ENCODE results near the gene PRKCE.

Gene PRKCE

GRCh38 chr2:45654250-45654649 is 2.8 kb downstream of the PRKCE start:
- no peak for DNase-seq (ENCODE audit: low read depth)
- no peak for TF ChIP-seq CTCF (IDR thresholded peaks at IDR 0.05; ENCODE audit: control insufficient read depth, insufficient read depth, low read depth, low read length, missing control alignments)
- no peak overlapping the region for H3K4me3 ChIP-seq (ENCODE audit: control insufficient read depth, low read depth, low read length)

DNA sequence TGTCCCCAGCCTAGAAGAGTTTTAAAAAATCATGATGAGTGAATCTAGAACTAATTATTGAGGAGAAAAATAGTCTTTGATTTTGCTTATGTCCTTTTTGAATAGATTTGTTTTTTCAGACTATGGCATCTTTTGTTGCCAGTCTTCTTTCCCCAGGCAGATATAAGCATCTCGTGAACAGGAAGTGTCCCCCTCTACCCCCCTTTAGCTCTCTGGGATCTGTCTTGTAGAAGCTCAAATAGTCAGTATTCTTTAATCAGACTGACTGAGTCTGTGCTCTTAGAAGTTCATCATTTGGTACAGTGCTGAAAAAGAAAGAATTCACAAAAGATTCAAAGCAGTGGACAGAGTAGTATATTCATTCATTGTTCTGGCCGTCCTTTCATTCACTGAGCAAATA is 10.4 kb downstream of the PRKCE start:
- no peak overlapping the region for H3K4me3 ChIP-seq (ENCODE audit: control insufficient read depth, low read depth, low read length)
- no peak for TF ChIP-seq CTCF (IDR thresholded peaks at IDR 0.05; ENCODE audit: control insufficient read depth, insufficient read depth, low read depth, low read length, missing control alignments)
- DNase-seq (ENCODE audit: low read depth), result no peak

GRCh38 chr2:45664635-45665261 is 13.3 kb downstream of the PRKCE start:
- TF ChIP-seq CTCF (IDR thresholded peaks at IDR 0.05; ENCODE audit: control insufficient read depth, insufficient read depth, low read depth, low read length, missing control alignments), result no peak
- no peak for DNase-seq (ENCODE audit: low read depth)
- no peak overlapping the region for H3K4me3 ChIP-seq (ENCODE audit: control insufficient read depth, low read depth, low read length)

DNA sequence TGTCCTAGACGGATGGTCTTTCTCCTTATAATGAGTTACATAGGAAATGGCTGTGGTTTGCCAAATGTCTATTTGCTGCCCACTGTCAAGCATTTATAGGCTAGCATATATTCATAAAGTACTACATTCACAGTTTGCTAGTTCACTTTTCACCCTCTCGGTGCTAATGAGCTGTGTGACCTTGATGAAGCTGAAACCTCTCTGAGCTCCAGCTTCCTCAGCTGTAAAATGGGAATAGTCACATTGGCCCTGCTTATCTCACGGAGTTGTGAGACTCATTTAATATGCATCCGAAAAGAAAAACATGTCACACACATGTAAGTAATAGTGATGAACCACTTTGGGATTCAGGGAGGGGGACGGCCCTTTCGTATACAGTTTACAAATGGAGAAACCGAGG is 17.0 kb downstream of the PRKCE start:
- no peak overlapping the region for H3K4me3 ChIP-seq (ENCODE audit: control insufficient read depth, low read depth, low read length)
- TF ChIP-seq CTCF (IDR thresholded peaks at IDR 0.05; ENCODE audit: control insufficient read depth, insufficient read depth, low read depth, low read length, missing control alignments), result no peak
- DNase-seq (ENCODE audit: low read depth), result no peak

DNA sequence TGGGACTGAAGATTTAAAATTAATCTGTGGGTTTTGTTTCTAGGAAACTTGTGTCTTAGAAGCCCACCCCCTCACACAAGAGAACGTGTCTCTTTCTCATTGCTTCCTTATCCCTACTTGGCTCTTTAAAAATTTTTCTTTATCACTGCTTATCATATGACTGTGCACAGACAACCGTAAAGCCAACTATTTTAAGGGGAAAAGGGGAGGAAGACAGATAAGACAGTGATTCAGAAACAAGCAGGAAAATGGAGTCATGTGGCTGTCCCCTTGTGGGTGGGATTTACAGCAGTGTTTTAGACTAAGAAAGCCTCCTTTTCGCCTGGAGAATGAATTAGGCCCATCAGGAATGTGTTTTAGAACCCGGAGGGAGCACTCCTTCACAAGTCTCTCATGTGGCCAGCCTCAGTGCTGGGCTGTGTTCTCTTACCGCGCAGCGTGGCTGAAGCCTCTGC is 17.6 kb downstream of the PRKCE start:
- H3K4me3 ChIP-seq (ENCODE audit: control insufficient read depth, low read depth, low read length), result no peak overlapping the region
- DNase-seq (ENCODE audit: low read depth), result no peak
- no peak for TF ChIP-seq CTCF (IDR thresholded peaks at IDR 0.05; ENCODE audit: control insufficient read depth, insufficient read depth, low read depth, low read length, missing control alignments)

DNA sequence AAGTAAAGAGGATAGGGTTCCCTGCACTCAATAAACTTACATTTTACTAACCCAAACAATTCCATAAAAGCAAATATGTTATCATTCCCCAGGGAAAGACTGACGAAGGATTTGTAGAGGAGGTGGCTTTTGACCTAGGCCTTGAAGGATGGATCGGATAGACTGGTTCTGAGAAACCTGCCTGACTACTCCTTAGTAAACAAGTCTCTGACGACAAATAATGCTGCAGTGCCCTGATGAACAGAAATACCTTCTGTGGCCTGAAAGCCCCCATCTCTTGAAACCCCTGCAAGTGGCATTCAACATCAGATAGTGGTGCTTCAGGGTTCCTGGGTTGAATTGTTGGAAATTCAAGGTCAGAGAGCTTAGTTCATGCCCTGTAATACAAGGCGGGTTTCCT is 19.2 kb downstream of the PRKCE start:
- TF ChIP-seq CTCF (IDR thresholded peaks at IDR 0.05; ENCODE audit: control insufficient read depth, insufficient read depth, low read depth, low read length, missing control alignments), result no peak
- no peak overlapping the region for H3K4me3 ChIP-seq (ENCODE audit: control insufficient read depth, low read depth, low read length)
- no peak for DNase-seq (ENCODE audit: low read depth)

DNA sequence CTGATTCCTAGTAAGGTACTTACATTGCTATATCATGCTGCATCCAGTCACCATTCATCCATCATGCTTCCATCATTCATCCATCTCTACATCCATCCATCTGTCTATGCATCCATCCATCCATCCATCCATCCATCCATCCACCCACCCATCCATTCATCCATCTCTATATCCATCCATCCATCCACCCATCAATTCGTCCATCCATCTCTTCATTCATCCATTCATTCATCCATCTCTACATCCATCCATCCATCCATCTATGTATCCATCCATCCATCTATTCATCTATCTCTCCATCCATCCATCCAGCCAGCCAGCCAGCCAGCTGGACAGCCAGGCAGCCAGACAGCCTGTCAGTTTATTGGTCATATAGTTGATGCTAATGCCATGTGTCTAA is 20.7 kb downstream of the PRKCE start:
- DNase-seq (ENCODE audit: low read depth), result no peak
- no peak for TF ChIP-seq CTCF (IDR thresholded peaks at IDR 0.05; ENCODE audit: control insufficient read depth, insufficient read depth, low read depth, low read length, missing control alignments)
- H3K4me3 ChIP-seq (ENCODE audit: control insufficient read depth, low read depth, low read length), result no peak overlapping the region
